Measurements from ENCODE around the gene IKZF4.

DNA sequence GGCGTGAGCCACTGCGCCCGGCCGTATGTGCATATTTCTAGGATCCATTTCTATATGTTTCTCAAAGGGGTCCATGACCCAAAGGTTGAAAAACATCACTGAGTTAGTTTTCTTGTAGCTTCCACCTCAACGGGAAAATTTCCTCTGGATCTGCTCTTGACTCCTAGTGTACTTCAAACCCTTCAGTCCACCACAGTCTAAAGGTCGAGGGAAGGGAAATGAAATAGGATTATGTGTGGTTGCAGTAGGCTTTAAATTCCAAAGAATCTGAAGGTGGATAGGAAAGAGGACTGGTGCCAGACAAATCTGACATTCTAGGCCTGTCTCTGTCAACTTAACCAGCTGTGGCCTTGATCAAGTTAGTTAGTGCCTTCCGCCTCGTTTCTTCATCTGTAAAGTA lies 25.5 kb upstream of the IKZF4 start:
- TF ChIP-seq CTCF (IDR thresholded peaks at IDR 0.05) (no peak), EZH2 (IDR thresholded peaks at IDR 0.05; ENCODE audit: borderline replicate concordance, insufficient read depth, low read depth, low read length, poor library complexity, severe bottlenecking) (no peak)
